ENCODE measurements around the gene GRM8. TPM values are rescaled to one million over a fixed set of nuclear protein-coding genes. Genes with fewer than 3 reads are reported as not detected.

GRM8 gene
- total RNA-seq, 1 donor from 2014 or later, result not detected

DNA sequence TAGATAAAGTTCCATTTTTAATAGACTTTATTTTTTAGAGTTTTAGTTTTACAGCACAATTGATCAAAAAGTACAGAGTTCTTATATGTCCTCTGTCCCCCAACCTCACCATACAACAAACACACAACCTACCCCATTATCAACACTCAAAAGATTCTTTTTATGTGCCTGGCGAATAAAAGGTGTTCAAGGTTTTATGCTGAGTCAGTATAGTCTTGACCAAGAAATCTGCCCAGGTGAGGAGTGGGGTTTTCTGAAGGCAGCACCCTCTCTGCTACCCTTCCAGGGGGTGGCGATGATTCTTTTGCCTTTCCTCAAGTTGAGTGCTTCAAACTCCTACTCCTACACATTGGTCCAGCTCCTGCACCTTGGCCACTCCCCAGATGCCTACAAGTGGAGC, 222.9 kb downstream of the GRM8 start:
- H3K4me3 ChIP-seq (ENCODE audit: low read depth, low read length), result no peak overlapping the region
- DNase-seq (ENCODE audit: low read depth), result no peak
- TF ChIP-seq, protein P1, sequence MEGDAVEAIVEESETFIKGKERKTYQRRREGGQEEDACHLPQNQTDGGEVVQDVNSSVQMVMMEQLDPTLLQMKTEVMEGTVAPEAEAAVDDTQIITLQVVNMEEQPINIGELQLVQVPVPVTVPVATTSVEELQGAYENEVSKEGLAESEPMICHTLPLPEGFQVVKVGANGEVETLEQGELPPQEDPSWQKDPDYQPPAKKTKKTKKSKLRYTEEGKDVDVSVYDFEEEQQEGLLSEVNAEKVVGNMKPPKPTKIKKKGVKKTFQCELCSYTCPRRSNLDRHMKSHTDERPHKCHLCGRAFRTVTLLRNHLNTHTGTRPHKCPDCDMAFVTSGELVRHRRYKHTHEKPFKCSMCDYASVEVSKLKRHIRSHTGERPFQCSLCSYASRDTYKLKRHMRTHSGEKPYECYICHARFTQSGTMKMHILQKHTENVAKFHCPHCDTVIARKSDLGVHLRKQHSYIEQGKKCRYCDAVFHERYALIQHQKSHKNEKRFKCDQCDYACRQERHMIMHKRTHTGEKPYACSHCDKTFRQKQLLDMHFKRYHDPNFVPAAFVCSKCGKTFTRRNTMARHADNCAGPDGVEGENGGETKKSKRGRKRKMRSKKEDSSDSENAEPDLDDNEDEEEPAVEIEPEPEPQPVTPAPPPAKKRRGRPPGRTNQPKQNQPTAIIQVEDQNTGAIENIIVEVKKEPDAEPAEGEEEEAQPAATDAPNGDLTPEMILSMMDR (conservative IDR thresholded peaks at IDR 0.05; ENCODE audit: low read depth, low read length), result no peak

DNA sequence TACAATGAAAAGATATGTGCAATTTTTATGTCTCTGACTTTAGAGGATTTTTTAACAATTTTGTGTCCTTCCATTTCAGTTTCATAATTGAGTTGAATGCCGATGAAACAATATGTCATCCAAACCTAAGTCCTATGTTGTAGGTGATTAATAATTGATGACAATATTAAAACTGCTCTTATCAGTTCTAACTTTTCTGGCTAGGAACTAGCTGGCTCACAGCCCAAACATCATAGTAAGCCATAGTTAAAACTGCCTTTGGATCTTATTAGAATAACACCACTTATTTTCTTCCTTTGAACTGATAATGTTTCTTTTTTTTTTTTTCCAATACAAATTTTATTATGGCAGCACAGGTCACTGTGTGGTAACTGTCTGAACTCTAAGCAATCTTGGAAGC, 230.9 kb downstream of the GRM8 start:
- TF ChIP-seq, protein P1 (conservative IDR thresholded peaks at IDR 0.05; ENCODE audit: low read depth, low read length), result no peak
- no peak overlapping the region for H3K4me3 ChIP-seq (ENCODE audit: low read depth, low read length)
- DNase-seq (ENCODE audit: low read depth), result no peak

DNA sequence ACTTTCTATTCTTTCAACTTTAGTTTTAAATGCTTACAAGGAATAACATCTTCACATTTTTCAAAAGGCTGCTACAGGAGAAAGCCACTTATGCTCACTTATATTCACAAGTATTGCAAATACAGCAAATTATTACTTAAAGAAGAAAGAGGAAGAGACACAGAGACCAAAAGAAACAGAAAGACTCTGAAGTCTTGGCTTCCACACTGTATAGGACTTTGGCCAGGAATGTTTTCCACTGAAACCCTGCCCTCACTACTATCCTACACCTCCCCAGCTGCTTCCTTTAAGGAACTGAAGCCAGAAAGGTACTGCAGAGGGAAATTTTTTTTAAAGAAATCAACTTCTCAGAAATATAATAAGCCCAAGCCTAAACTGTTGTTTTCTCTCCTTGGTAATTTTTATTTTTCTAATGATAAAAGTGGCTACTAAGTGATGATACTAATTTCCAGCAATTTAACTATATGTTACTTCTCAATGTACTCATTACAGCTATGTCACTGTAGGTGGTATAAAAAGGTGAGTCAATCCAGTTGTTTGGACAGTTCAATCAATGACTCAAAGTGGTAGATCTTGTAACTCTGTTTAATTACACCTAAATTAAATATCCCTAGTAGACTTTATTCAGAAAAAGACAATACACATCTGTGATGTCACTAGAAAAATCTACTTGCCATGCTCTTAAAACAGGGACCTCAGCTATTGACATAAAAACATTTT, 231.6 kb downstream of the GRM8 start:
- no peak for DNase-seq (ENCODE audit: low read depth)
- TF ChIP-seq, protein P1 (conservative IDR thresholded peaks at IDR 0.05; ENCODE audit: low read depth, low read length), result no peak
- H3K4me3 ChIP-seq (ENCODE audit: low read depth, low read length), result no peak overlapping the region

DNA sequence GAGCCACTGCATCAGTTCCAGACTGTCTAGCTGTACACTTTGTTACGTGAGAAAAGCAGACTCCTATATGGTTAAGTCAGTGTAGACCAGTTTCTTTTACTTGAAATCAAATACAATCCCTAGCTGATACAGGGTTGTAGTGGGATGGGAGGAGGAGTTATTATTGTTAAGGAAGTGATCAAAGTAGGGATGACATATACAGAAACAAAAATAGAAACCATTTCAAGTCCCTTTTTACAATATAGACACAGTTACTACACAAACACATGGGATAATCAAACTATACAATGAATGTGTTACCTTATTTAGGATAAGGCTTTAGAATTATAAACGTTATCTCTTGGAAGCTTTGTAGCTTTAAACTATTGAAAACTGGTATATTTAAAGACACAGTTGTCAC, 233.9 kb downstream of the GRM8 start:
- TF ChIP-seq, protein P1 (conservative IDR thresholded peaks at IDR 0.05; ENCODE audit: low read depth, low read length), result no peak
- no peak for DNase-seq (ENCODE audit: low read depth)
- H3K4me3 ChIP-seq (ENCODE audit: low read depth, low read length), result no peak overlapping the region

DNA sequence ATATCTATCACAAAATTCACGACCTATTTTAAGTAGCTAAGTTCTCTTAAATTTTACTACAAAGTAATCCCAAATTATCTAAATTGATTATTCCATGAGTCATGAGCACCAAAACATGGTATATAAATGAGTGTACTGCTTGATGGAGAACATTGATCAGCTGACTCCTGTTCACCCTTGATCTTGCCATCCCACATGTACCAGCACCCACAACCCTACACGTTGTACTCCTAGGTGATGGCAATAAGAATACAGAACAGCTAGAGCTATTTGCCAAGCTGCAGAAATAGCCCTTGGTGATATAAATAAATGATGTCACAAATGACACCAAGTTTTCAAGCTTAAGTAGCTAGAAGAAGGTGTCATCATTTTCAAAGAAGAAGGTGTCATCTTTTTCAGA, 235.5 kb downstream of the GRM8 start:
- TF ChIP-seq, protein P1 (conservative IDR thresholded peaks at IDR 0.05; ENCODE audit: low read depth, low read length), result no peak
- no peak for DNase-seq (ENCODE audit: low read depth)
- no peak overlapping the region for H3K4me3 ChIP-seq (ENCODE audit: low read depth, low read length)

DNA sequence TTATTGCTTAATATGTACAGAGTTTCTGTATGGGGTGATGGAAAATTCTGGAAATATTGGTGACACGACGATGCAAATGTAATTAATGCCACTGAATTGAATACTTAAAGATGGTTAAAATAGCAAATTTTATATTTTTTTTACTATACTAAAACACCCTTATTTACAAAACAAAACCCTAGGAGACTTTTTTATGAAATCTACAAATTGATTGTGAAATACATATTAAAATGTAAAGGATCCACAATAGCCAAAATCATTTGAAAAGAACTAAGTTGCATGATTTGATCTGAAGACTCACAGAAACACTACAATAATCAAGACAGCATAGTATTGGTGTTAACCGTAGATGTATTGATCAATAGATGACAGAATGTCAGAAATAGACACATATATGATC, 252.0 kb downstream of the GRM8 start:
- TF ChIP-seq, protein P1 (conservative IDR thresholded peaks at IDR 0.05; ENCODE audit: low read depth, low read length), result no peak
- no peak for DNase-seq (ENCODE audit: low read depth)
- no peak overlapping the region for H3K4me3 ChIP-seq (ENCODE audit: low read depth, low read length)

DNA sequence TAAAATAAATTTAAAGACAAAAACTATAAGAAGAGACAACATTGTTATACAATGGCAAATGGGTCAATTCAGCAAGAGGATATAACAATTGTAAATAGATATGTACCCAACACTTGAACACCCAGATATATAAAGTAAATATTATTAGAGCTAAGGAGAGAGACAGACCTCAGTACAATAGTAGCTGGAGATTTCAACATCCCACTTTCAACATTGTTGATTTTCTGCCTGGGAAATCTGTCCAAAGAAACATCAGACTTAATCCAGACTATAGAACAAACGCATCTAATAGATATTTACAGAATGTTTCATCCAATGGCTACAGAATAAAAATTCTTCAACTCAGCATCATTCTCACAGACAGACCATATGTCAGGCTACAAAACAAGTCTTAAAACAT, 256.1 kb downstream of the GRM8 start:
- TF ChIP-seq, protein P1 (conservative IDR thresholded peaks at IDR 0.05; ENCODE audit: low read depth, low read length), result no peak
- DNase-seq (ENCODE audit: low read depth), result no peak
- H3K4me3 ChIP-seq (ENCODE audit: low read depth, low read length), result no peak overlapping the region
